COLO668 (cell line): ENCODE data around the gene GNA12.

Experiments
- DNase-seq: peaks from one replicate; lab custom pipeline; 2025; ENCODE audit not compliant: unreplicated experiment; lab: John Stamatoyannopoulos, UW

GNA12 gene

DNA sequence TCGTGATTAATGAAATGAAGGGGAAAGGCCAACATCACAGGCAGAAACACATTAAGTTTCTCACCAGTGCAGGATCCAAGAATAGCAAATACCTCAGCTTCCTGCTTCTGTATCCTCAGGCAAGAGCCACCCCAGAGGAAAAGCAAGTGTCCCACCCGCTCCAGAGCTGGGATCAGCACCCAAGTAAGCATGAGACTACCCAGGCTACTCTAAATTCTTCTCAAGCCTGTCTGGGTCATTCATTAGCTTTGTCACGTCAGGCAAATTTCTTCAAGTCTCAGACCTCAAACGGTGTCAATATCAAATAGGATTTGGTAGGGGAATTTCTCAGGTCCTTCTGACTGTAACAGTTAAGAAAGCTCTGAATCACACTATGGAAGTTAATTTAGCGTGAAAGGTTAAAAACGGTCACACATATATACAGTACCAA is 59.0 kb downstream of the GNA12 start:
- DNase-seq = no peak

DNA sequence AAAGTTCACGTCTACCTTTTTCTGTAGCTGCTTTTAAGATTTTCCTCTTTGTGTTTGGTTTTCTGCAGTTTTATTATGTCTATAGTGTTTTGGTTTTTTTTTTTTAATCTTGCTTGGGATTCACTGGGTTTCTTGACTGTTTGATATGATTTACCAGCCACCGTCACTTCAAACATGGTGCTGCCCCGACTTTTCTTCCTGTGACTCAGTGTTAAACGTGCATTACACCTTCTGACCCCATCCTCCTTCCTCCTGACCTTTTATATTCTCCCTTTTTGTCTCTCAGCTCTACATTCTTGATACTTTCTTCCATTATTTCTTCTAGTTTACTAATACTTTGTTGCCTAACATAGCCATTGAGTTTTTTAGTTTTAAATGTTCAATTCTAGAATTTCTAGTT is 61.5 kb downstream of the GNA12 start:
- DNase-seq = no peak

DNA sequence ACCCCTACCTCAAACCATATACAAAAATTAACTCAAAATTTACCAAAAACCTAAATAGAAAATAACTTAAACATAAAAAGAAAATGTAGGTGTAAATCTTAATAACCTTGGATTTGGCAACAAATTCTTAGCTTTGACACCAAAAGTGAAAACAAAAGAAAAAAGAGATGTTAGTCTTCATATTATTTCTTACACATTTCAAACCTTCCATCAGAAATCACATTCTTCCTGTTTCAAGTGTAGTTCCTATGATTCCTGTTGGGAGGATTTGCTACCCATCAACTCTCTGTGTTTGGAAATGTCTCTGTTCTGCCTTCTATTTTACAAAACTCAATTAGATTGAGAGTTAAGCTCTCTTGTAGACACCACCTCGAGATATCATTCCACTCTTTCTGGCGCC is 62.0 kb downstream of the GNA12 start:
- no peak for DNase-seq

DNA sequence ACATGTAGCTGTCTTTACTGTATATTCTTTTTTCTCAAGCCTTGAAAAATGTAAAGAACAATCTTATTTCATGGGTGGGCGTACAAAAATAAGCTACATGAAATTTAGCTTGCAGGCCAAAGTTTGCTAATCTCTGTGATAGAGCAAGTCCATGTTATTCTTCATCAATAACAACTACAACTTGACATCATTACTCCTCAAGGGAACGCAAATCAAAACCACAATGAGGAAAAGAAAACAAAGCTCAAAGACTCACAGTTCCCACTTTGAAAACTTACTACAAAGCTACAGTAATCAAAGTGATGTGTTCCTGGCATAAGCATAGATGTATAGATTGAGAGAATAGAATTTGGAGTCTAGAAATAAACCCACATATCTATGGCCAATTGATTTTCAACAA is 62.5 kb downstream of the GNA12 start:
- no peak for DNase-seq

DNA sequence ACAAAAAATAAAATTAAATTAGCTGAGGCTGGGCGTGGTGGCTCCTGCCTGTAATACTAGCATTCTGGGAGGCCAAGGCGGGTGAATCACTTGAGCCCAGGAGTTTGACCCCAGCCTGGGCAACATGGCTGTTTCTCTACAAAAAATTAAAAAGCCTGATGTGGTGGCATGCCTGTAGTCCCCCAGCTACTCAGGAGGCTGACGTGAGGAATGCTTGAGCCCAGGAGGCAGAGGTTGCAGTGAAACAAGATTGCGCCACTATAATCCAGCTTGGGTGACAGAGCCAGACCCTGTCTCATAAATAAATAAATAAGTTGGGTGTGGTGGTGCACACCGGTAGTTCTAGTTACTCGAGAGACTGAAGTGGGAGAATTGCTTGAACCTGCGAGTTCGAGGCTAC is 65.1 kb downstream of the GNA12 start:
- no peak for DNase-seq

DNA sequence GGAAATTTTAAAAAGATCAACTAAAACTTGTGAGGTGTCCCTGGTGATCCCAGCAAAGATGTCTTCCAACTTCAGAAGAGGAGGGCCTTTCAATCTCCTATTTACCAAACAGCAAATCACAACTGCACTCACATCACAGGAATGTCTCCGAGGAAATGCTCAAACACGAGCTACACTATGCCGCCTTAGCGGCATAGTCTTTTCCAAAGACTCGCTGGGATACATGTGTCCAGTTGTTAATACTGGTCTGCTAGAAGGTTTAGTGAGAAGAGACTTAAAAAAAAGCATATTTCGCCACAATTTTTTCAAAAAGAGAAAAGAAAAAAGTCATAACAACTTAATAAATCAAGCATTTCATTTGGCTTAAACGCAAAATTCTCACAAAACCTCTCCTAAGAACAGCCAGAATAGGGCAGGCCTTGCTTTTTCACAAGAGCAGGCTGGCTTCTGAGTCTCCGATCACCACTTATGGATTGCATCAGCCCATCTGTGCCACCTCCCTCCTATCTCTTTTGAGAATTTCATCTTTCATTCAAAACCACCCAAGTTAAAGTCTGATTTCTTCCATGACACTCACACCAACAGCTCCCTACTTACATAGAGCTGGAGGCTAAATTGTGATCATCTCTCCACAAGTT is 66.1 kb downstream of the GNA12 start:
- no peak for DNase-seq

DNA sequence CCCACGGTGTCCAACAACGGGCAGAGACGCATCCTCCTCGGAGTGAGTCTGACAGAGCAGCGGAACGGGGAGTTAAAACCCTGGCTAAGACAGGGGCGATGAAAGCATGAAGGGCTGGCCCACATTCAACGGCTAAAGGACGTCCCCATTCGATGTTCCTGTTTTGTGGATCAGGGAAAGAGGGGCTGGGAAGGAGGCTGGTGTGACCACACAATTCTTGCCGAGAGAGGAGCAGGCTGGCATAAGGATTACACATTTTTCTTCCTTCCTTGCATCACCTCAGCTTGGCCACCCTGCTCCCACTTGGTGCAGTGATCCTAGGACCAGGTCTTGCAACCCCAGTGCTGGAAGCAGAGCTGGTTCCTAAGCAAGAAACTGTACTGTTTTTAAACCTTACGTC is 67.7 kb downstream of the GNA12 start:
- DNase-seq = no peak

DNA sequence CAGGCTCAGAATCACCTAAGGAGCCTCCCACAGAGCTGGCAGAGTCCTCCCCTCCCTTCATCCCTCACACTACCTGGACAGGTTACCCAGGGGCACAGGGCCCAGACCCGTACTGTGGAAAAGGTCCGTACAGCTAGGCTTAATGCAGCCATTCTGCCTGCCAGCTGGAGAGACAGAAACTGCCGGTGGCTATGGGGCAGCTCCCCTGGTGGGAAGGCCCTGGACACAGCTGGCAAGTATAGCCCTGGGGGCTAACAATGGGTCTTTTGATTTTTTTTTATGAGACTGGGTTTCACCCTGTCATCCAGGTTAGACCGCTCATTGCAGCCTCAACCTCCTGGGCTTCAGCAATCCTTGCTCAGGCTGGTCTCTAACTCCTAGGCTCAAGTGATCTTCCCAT is 68.3 kb downstream of the GNA12 start:
- no peak for DNase-seq

DNA sequence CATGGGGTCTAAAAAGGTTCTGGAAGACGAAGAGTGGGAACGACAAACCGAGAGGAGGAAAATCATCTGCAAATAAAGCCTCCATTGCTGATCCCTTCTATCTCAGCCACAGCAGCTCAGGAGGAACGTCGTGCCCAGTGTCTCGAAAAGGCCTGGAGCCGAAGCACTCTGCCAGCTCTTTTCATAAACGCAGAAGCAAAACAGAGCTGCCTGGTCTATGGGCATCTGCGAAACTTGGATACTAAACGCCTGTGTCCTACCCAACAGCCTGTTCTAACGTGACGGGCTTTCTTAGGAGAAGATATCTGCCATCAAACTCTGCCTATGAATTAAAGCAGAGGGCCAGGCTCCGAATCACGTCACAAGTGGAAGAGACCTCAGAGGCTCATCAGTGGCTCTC is 68.7 kb downstream of the GNA12 start:
- no peak for DNase-seq

DNA sequence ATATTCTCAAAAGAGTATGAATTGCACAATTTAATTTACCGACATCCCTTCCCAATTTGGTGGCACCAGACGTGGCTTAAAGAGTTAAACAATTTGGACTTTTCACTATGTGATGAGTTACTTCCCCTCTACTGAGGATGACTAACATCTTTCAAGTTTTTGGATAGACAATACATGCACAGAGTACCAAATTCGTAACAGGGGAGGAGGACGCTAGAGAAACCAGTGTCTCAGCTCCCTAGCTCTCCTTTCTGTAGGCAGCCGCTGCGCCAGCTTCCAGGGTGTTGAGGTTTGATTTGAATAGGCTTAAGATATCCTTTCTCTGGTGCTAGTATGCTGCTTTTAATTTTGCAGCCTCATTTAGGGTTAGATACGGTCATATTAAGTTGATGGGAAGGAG is 69.2 kb downstream of the GNA12 start:
- no peak for DNase-seq

DNA sequence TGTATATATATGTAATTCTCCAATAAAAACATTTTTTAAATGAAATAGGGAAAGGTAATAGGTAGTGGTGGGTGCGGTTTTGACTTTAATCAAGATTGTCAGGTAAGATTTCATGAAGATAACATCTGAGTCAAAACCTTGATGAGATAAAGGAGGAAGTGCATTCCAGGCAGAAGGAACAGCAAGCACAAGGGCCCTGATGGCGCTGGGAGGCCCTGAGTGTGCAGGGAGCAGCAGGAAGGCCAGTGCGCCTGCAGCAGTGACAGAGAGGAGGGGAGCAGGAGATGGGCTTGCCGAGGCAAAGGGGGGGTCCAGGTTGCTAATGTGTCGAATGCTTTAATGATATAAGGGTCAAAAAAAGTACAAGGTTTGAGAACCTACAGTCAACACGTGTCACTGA is 69.8 kb downstream of the GNA12 start:
- no peak for DNase-seq

DNA sequence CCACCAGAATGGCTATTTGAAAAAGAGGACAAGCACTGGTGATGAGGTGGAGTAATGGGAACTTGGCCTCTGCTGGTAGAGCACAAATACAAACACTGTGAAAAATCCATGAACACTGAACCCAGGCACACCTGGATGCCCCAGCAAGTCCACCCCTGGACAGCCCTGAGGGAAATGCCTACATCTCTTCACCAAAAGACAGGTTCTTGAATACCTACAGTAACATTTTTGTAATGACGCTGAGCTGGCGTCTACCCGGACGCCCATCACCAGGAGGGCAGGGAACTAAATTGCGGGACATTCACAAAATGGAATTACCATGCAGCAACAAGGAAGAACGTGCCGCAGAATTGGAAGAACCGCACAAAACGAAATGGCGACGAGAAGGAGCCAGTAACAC is 70.5 kb downstream of the GNA12 start:
- no peak for DNase-seq

DNA sequence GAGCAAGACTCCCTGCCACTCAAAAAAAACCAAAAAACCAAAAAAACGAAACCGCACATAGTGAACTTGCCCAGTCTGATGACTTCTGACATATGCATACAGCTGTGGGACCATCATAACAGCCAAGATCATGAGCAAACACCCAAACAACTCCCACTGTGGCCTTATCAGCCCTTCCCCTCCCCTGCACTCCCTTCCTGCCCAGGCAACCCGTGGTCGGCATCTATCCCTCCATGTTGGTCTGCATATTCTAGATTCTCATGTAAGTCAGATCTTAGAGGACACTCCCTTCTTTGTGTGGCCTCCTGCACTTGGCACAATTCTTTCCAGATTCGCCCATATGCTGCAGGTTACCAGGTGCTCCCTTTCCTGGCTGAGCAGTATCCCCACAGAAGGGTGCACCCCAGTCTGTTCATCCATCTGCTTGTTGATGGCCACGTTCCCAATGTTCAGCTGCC is 72.8 kb downstream of the GNA12 start:
- DNase-seq = no peak

DNA sequence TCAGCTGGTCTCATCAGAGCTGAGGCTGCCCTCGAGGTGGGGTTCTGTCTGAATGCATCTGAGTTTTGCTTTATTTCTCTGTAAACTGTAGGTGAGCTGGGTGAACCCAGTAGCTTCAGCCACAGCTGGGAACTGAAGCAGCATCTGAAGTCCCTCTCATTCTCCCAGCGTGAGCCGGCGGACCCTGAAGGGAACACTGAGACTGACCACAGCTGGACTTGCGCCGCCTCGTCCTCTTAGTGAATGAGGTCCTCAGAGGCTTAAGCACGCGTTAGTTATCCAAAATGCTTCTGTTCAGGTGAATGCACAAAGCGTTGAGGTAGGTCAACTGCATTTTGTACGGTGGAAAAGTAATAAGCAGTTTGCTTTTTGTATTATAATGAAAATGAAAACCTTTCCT is 79.5 kb downstream of the GNA12 start:
- DNase-seq = no peak

DNA sequence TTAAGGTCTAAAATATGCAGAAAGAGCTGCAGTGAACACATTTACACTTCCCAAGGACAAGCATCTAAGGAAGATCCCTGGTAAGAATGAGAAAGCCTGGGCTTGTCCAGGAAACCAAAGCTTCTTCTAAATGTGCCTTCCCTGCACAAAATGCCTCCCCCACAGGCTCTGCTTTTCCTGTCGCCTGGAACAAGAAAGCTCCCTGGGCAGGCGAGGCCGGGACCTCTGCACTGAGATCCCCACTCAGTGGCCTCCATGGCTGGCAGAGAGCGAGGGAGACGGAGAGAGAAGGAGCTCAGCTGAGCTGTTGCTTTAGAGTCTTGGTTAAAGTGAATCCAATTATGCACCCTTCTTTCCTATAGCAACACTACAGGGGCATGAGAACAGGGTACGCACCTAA is 80.5 kb downstream of the GNA12 start:
- no peak for DNase-seq

DNA sequence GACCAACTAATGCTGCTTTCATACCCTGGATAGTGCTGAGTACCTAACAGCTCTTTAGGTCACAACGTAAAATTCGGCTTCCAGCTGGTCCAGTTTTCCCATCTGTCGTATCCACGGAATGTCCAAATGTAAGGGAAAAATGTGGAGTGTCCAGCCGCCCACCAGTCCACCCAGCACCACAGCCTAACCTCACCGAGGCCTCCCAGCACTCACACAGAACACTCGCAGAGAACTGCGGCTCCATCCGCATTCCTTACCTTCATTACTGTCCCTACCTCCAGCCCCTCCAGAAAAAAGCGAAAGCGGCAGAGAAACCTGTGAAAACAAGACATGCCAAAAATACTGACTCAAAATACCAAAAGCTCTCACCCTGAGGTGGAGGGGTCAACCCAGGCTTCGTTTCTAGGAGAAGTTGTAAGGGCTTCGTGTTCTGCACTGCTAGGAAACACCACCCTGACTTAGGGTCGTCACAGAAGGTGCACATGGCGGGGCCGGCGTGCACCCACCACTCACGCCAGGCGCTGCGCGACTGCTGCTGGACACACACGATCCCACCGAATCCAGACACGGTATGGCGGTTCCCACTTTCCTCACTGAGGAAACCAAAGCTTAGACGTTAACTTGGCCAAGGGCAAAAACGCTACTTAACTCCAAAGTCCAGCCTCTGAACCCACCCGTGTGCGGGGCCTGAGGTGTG is 82.2 kb downstream of the GNA12 start:
- DNase-seq = no peak

DNA sequence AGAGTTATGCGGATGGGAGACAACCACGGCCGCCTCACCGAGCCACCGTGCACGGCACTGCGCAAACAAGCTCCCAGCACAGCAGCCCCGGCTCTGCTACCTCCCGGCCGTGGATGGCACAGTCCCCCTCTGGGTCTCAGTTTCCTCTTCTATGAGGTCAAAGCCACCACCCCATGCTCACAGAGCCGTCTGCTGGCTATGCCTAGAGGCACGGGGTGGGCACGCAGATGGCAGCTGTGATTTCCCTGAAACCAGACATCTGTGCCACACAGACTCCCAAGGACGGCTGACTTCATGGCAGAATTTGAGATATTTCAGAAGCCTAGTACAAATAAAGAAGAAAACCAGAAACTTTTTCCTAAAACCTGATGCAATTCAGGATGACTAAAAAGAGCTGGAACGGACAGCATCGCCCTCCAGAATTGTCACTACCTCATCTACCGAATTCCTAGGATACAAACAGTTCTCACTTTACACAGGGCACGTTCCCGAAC is 82.9 kb downstream of the GNA12 start:
- DNase-seq = no peak

DNA sequence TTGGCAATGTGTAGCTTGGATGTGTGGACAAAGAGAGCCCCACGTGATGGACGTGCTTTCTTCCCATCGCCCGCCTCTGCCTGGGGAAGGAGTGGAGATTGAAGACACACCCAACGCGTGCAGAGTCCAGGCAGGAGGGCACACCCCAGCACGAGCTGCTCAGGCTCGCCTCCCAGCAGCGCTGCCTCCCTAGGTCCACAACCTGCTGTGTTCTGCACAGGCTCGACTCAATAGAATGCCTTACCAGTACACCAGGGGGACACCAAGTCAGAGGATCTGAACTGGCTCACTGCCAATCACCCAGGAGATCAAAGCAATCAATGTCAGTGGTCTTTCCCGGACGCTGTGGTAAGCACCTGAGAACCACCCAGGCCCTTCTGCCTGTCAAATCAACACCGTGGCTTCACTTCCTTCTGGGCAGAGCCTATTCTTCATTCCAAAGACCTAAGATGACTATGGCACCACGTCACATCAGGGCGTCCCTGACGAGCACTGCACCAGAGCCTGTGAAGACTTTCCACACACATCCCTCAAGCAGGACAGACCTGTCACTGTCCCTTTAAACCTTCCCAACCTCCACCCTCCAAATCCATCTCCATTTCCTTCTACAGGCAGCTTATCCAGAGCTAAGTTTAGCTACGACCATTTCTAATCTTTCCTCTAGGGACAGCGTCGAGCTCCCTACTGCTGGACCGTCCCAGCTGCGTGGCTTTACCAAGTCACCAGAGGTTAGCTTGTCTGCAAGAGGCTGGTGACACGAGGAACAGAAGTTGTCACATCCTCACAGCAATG is 83.8 kb downstream of the GNA12 start:
- DNase-seq = peak; percentile 83

DNA sequence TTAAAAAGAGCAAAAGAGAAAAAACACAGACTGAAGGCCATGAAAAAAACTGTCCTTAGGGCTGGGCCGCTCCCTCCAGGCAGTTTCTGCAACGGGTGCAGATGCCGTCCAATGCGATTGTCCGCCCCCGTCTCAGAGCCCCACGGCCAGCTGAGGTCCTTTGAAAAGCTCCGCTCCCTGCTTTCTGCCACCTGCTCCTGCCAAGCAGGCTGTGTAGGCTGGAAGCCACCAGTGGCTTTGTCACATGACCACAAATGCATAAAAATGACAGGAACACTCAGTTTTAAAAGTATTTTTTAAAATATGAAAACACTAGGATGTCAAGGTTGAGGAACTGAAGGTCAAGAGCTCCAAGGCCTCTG is 84.4 kb downstream of the GNA12 start:
- peak; percentile 87 for DNase-seq

DNA sequence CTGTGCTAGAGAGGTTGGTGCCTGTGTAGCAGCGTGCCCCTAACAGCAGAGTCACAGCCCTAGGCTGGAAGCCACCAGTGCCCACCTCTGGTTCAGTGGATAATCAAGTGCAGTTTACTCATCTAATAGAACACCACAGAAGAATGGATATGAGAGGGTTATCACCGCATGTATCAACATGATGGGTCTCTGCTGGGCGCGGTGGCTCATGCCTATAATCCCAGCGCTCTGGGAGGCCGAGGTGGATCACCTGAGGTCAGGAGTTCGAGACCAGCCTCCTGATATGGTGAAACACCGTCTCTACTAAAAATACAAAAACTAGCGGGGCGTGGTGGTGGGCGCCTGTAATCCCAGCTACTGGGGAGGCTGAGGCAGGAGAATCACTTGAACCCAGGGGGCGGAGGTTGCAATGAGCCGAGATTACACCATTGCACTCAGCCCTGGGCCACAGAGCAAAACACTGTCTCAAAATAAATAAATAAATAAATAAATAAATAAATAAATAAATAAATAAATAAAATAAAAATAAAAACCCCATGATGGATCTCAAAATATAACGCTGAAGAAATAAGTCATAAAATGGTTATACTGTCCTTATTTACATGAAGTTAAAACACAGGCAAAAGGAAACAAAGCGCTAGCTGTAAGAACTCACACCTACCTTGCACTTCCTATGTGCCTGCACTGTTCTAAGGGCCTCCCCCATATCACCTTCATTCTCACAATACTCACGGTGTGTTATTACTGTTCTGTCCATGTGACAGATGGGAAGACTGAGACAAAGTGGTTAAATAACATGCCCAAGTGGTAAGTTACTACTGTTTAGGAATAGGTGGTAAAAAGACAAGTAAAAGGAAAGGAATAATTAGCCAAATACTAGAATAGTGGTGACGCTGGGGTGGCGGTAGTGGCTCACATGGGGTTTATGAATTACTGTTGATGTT is 85.2 kb downstream of the GNA12 start:
- no peak for DNase-seq
